GM19467 (cell line): Measurements from ENCODE around the gene RFC4.

Source experiments
- ATAC-seq: cut with Tn5 transposase; IDR thresholded peaks from one replicate; pipeline ENCODE4 v1.9.1; 2021; ENCODE audit warnings: mild to moderate bottlenecking, moderate library complexity; ENCODE audit not compliant: unreplicated experiment

The RFC4 gene

GRCh38 chr3:186787642-186788481, 18.4 kb downstream of the RFC4 start:
- no peak for ATAC-seq

DNA sequence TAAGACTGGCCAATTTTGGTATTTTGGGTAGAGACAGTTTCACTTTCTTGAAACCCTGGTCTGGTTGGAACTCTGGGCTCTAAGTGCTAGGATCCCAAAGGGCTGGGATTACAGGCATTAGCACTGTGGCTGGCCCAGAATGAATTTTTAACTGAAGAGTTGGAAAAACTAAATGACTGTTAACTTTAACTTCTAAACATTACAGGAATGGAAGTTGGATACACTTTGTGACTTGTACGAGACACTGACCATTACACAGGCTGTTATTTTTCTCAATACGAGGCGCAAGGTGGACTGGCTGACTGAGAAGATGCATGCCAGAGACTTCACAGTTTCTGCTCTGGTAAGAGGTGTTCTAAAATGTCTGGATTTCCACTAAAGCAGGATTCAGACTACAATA, 19.4 kb downstream of the RFC4 start:
- no peak for ATAC-seq

- no peak for ATAC-seq
Observed at GRCh38 chr3:186785495-186786018, 20.7 kb downstream of the RFC4 start.

- no peak for ATAC-seq
Observed at GRCh38 chr3:186784820-186785494, 21.3 kb downstream of the RFC4 start.

DNA sequence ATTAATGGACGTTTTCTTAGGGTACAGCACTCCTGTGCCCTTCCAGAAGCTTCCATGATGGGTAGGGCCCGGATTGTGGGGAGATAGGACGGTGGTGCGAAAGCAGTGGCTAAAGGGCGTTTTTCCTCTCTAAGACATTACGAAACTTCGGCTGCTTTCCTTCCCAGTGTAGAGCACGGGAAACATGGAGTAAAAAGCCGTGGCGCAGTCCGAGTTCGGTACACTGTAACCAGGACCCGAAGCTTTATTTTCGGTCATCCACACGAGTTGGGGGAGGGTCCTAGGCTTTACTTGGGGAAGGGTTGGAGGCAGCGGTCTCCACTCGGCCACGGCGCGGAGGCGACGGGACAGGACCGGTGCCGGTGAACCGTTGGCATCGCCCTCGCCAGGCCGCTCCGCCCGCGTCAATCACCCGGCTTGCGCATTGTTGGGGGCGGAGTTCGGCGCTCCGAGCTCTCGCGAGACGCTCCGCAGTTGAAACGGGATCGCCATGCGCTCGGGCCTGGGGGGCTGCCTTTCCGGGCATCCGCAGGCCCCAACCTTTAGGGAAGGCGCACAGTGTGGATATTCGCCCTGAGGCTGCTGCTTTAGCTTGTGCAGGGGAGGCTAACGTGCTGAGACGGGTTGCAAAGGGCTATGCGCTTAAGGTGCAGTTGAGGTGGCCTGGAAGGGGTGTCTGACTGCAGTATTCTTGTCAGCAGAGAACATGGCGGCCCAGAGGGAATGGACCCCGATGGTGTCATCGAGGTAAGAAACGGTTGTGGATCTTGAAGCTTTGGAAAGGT, 22.4 kb downstream of the RFC4 start:
- ATAC-seq = peak; percentile 46

GRCh38 chr3:186783058-186783730, 23.1 kb downstream of the RFC4 start, which contains the start of gene EIF4A2:
Gene EIF4A2, plus strand, starts transcription at chr3:186783577. Its CDS starts 34 bp downstream, at chr3:186783611.
- ATAC-seq = peak; percentile 50

DNA sequence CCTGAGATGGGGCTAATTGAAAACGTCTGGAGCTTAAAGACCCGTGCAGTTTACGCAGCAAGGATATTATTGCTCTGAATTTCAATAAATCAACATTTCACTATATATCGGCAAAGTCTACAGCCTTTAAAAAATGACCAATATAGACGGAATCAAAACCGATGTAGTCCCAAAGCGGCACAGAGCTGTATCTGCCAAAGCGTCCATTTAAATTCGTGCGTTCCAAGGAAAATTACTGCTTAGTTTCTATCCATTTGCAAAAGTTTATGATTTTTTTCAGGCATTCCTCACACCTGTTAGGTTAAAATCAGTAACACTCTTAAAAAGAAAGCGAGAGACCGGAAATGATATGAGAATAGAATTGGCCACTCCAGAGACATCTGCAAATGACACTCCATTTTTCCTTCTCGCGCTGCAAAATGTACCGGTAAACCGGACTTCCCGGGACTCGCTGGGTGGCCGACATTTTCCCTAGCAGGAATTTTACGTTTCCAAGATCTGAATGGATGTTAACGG, 23.7 kb downstream of the RFC4 start:
- ATAC-seq = peak; percentile 27

DNA sequence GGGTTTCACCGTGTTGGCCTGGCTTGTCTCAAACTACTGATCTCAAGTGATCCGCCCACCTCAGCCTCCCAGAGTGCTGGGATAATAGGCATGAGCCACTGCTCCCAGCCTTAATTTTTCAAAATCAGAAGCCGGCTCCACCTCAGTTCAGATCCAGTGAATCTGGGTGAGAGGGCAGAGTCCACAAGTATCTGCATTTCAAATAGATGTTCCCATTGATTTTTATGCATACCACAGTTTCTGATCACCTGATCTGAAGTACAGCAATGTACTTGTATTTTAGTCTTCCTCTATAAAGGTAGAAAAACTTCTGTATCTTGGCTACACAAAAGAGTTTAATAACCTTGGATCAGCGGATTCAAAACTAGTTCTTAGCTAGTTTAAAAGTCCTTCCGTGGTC, 27.1 kb downstream of the RFC4 start:
- no peak for ATAC-seq

GRCh38 chr3:186775999-186776398, 30.3 kb downstream of the RFC4 start:
- ATAC-seq = no peak

- peak; percentile 92 for ATAC-seq
Observed at GRCh38 chr3:186772701-186773417, 33.4 kb downstream of the RFC4 start.

GRCh38 chr3:186772281-186772694, 34.0 kb downstream of the RFC4 start:
- ATAC-seq = peak; percentile 19

GRCh38 chr3:186760897-186761447, 45.3 kb downstream of the RFC4 start:
- no peak for ATAC-seq

DNA sequence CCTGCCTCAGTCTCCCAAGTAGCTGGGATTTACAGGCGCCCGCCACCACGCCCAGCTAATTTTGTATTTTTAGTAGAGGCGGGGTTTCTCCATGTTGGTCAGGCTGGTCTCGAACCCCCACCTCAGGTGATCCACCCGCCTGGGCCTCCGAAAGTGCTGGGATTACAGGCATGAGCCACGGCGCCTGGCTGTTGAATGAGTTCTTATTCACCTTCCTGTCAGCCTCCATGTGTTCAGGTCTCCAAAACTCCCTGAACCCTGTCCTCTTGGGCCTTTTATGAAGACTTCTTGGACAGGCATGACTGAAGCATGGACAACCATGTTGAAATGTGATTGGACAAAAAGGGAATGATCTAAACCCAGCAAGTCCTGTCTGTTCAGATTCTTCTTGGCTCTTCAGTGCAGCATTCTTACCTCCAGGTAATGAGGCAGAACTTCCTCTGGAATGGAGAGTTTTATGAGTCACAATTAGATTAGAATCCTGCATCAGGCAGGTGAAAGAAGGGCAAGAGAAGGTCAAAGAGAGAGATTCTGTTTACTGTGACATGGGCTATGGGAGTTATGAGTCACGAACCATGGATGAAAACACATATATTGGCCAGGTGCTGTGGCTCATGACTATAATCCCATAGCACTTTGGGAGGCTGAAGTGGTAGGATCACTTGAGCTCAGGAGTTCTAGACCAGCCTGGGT, 46.0 kb downstream of the RFC4 start:
- ATAC-seq = no peak

DNA sequence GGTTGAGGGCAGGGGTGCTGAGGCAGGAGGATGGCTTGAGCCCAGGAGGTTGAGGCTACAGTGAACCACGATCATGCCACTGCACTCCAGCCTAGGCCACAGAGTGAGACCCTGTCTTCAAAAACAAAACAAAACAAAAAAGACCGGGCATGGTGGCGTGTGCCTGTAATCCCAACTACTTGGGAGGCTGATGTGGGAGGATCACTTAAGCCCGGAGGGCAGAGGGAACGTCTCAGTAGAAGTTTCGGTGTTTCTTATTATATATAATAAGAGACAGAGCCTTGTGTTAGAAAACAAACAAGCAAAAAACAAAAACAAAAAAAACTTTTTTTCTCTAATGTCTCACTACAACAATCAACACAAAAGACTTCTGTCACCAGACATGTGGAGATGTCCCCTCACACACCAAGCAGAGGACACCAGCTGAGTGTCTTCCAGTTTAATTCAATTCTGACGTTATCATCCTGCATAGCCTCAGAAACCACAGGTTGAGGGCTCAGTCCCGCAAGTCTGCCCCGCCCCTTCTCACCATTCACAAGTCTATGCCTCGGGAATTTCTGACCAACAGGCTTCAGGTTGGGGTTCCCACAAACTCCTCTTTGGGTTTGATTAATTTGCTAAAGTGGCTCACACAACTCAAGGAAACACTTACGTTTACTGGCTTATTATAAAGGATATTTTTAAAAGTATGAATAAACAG, 46.9 kb downstream of the RFC4 start:
- no peak for ATAC-seq

DNA sequence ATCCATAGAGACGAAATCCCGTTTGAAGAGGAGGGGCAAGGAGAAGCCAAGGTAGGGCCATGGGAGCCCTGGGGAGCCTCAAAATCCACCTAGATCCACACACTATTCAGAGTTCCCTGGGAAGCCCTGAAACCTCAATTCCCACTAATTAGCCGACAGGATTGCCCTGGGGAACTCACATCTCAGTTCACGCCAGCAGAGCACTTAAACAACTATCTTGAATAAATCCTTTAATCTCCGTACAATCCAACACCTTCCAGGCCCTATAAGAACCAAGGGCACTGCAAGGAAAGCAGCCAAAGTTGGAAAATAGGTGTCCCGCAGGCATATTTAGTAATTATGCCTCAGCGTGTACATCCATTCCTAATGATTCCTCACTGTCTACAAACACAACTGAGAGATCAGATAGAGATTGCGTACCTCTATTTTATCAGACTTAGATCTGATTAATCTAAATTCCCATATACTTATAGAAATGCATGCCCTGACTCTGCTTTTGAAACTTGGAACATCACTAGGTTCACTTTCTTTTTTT, 48.5 kb downstream of the RFC4 start:
- no peak for ATAC-seq

DNA sequence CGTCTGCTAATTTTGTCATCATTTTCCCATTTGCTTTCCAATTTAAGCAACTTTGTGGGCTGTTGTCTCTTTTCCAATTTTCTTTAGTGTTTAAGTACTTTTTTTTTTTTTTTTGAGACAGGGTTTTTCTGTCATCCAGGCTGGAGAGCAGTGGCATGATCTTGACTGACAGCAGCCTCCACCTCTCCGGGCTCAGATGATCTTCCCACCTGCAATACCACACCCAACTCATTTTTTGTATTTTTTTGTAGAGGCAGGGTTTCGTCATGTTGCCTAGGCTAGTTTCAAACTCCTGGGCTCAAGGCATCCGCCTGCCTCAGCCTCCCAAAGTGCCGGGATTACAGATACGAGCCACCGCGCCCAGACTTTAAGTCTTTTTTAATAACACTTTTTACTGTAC, 49.1 kb downstream of the RFC4 start:
- no peak for ATAC-seq

- no peak for ATAC-seq
Observed at GRCh38 chr3:186754871-186755270, 51.4 kb downstream of the RFC4 start.

DNA sequence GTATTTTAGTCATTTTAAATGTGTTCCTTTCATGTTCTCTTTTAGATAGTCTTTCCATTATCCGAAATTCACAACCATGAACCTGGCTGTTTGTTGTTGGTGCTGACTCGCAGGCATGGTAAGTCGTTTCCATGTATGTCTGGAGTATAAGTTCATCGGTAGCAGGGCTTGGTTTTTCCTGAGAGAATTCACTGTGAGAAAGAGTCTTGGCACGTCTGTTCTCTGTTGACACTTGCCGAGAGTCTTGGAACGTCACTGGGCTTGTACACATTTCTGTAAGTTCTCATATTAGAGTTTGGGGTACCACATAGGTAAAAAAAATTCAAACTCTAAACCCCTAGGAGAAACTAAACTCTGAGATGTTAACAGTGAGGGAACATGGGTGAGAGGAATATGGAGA, 52.3 kb downstream of the RFC4 start:
- no peak for ATAC-seq
